Esophagus muscularis mucosa (tissue), 4 donors: ENCODE results near the gene ZNF879. TPM values are rescaled to one million over a fixed set of nuclear protein-coding genes. Genes with fewer than 3 reads are reported as not detected.

Experiments used
- DNase-seq: peaks from one replicate; pipeline ENCODE4 v3.0.0-alpha.2; 2017; ENCODE audit errors: extremely low spot score
- H3K27ac ChIP-seq, 4 donors: fragments of 200-600 bp; sonication (generic); replicated peaks in 1 of 4; 1 replicate in 3 of 4; 2 replicates in 1 of 4; pipeline ENCODE4 v1.5.1; 2016 to 2019; ENCODE audit warnings: mild to moderate bottlenecking in 1 of 4
- H3K27me3 ChIP-seq, 4 donors: fragments of 200-600 bp; sonication (generic); one replicate each; pipeline versions ENCODE4 v1.5.1 to v1.6.0; 2016 to 2019
- H3K36me3 ChIP-seq, 4 donors: fragments of 200-600 bp; sonication (generic); one replicate each; pipeline ENCODE4 v1.5.1; 2016 to 2019
- H3K4me1 ChIP-seq, 4 donors: fragments of 200-600 bp; sonication (generic); one replicate each; pipeline ENCODE4 v1.5.1; 2016 to 2019
- H3K4me3 ChIP-seq, 4 donors: fragments of 200-600 bp; sonication (generic); 1 replicate in 2 of 4; 2 replicates in 2 of 4; pipeline ENCODE4 v1.5.1; 2016 to 2019; ENCODE audit warnings: mild to moderate bottlenecking in 4 of 4, moderate library complexity in 1 of 4
- H3K9me3 ChIP-seq, 4 donors: fragments of 200-600 bp; sonication (generic); 1 replicate in 3 of 4; 2 replicates in 1 of 4; pipeline ENCODE4 v1.5.1; 2016 to 2019
- CTCF ChIP-seq, 3 experiments: fragments of 200-600 bp in 2 of 3; fragments of 450-650 bp in 1 of 3; sonication (generic) in 2 of 3; IDR thresholded peaks; one replicate each; pipeline ENCODE4 v1.5.1; 2017 to 2019; ENCODE audit warnings: antibody characterized with exemption in 3 of 3, mild to moderate bottlenecking in 2 of 3, moderate library complexity in 1 of 3
- EP300 ChIP-seq: sonication (generic); formaldehyde crosslinking; IDR thresholded peaks from one replicate; pipeline ENCODE4 v1.6.1; 2017; ENCODE audit warnings: antibody characterized with exemption
- POLR2A ChIP-seq: fragments of 450-650 bp; IDR thresholded peaks from one replicate; pipeline ENCODE4 v1.6.1; 2017; ENCODE audit warnings: antibody characterized with exemption, moderate library complexity, mild to moderate bottlenecking, low read depth
- POLR2AphosphoS5 ChIP-seq, 2 donors: sonication (generic); formaldehyde crosslinking; IDR thresholded peaks; one replicate each; pipeline ENCODE4 v1.6.1; 2017; ENCODE audit warnings: antibody characterized with exemption in 2 of 2
- WGBS: methylation state at CpG from one replicate; pipeline ENCODE4 v1.1.5; 2018; 5-methylcytosine and 5-hydroxymethylcytosine counted together
- intact Hi-C: fragments of 100-400 bp; cut with DNase I; formaldehyde crosslinking; loops from one replicate; pipeline ENCODE4 v1.15.1; 2023
- total RNA-seq, 4 donors: library from RNA; depleted of rRNA; stranded (reverse); fragments of >200 nt; gene quantifications; one replicate each; pipeline versions ENCODE4 v1.1.0 to v1.2.1, GENCODE V29; 2016

ZNF879 gene
- total RNA-seq, 4 donors from 2014 or later: 4.3 to 6.4 (median 4.8) TPM

GRCh38 chr5:178990491-178990890 is 33.1 kb upstream of the ZNF879 start:
- Histone ChIP-seq H3K4me3 (no peak overlapping the region), H3K9me3 (peaks cover 0 to 50% (median 33%) of the 10 kb centered on the region in 4 donors)
- intact Hi-C loops: no loop called here

GRCh38 chr5:178991190-178992145 is 32.1 kb upstream of the ZNF879 start:
- Histone ChIP-seq H3K36me3 (no peaks in the 10 kb centered on the region), H3K27ac (no peak overlapping the region), H3K4me3 (no peak overlapping the region), H3K4me1 (peaks cover 0 to 16% (median 3%) of the 10 kb centered on the region in 4 donors), H3K9me3 (peaks cover 0 to 41% (median 24%) of the 10 kb centered on the region in 4 donors), H3K27me3 (peaks cover 0 to 56% (median 0%) of the 10 kb centered on the region in 4 donors)
- intact Hi-C loops: no loop called here
- WGBS: 94% methylated on average over 18 of the region's 28 CpGs
- no peak for TF ChIP-seq EP300
- no peak for TF ChIP-seq CTCF (IDR thresholded peaks at IDR 0.05)
- no peak for TF ChIP-seq POLR2A
- no peak for TF ChIP-seq POLR2AphosphoS5 (IDR thresholded peaks at IDR 0.05)
- no peak for DNase-seq

More at GRCh38 chr5:178990491-178990890, 33.1 kb upstream of the ZNF879 start:
- TF ChIP-seq CTCF (IDR thresholded peaks at IDR 0.05) (no peak), EP300 (no peak)
- H3K4me1 ChIP-seq: peaks cover 0 to 16% (median 3%) of the 10 kb centered on the region in 4 donors
- no peak overlapping the region for H3K27ac ChIP-seq
- DNase-seq: no peak
- 86% methylated on average over 12 of the region's 12 CpGs for WGBS
- no peaks in the 10 kb centered on the region for H3K36me3 ChIP-seq
- H3K27me3 ChIP-seq: peaks cover 0 to 46% (median 0%) of the 10 kb centered on the region in 4 donors

GRCh38 chr5:178992291-178992895 is 31.2 kb upstream of the ZNF879 start:
- Histone ChIP-seq H3K27me3 (peaks cover 0 to 64% (median 0%) of the 10 kb centered on the region in 4 donors), H3K9me3 (peaks cover 0 to 31% (median 17%) of the 10 kb centered on the region in 4 donors), H3K27ac (no peak overlapping the region), H3K36me3 (no peaks in the 10 kb centered on the region), H3K4me3 (no peak overlapping the region), H3K4me1 (peaks cover 0 to 16% (median 3%) of the 10 kb centered on the region in 4 donors)
- WGBS: 65% methylated on average over 9 of the region's 9 CpGs
- intact Hi-C loops: no loop called here
- DNase-seq: no peak
- no peak for TF ChIP-seq POLR2AphosphoS5 (IDR thresholded peaks at IDR 0.05)
- TF ChIP-seq EP300: no peak
- TF ChIP-seq CTCF (IDR thresholded peaks at IDR 0.05): no peak
- no peak for TF ChIP-seq POLR2A

- H3K27me3 ChIP-seq: peaks cover 0 to 64% (median 0%) of the 10 kb centered on the region in 4 donors
- intact Hi-C loops: no loop called here
- DNase-seq: no peak
- no peaks in the 10 kb centered on the region for H3K36me3 ChIP-seq
- WGBS: 65% methylated on average over 19 of the region's 20 CpGs
- H3K4me1 ChIP-seq: peaks cover 0 to 16% (median 3%) of the 10 kb centered on the region in 4 donors
- no peak overlapping the region for H3K27ac ChIP-seq
- TF ChIP-seq EP300 (no peak), CTCF (IDR thresholded peaks at IDR 0.05) (no peak), POLR2AphosphoS5 (IDR thresholded peaks at IDR 0.05) (no peak), POLR2A (no peak)
- peaks cover 0 to 28% (median 14%) of the 10 kb centered on the region in 4 donors for H3K9me3 ChIP-seq
- H3K4me3 ChIP-seq: no peak overlapping the region
Measured at GRCh38 chr5:178993236-178993765, 30.3 kb upstream of the ZNF879 start.
